Loucy (cell line): ENCODE data around the gene EIF3B.

Experiments
- EZH2phosphoT487 ChIP-seq: fragments of 200-600 bp; IDR thresholded peaks from 2 replicates; pipeline ENCODE4 v1.6.1; 2018; ENCODE audit warnings: antibody characterized with exemption, mild to moderate bottlenecking, moderate library complexity, borderline replicate concordance
- TF ChIP-seq, protein P1 (sequence below): fragments of 200-600 bp; sonication (generic); conservative IDR thresholded peaks from 2 replicates; pipeline ENCODE4 v1.5.1; 2014; ENCODE audit warnings: mild to moderate bottlenecking, antibody characterized with exemption, low read length

DNA sequence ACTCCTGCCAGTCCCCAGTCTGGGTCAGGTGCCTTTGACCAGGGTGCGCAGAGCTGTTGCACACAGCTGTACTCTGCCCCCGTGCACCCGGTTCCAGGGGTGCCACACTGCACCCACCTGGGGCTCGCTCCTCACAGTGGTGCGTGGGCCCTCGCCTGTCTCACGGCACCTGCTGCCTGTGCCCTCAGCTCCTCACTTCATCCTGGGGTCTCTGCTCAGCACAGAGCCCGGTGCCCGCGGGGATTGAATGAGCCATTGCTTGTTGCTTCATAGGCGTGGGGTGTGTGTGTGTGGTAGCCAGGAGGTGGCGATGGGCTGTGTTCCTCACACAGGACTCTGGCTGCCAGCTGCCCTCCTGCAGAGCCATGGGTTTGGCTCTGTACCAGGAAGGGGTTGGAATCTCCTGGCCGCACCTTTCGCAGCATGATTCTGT, 18.5 kb downstream of the EIF3B start:
- TF ChIP-seq, protein P1, sequence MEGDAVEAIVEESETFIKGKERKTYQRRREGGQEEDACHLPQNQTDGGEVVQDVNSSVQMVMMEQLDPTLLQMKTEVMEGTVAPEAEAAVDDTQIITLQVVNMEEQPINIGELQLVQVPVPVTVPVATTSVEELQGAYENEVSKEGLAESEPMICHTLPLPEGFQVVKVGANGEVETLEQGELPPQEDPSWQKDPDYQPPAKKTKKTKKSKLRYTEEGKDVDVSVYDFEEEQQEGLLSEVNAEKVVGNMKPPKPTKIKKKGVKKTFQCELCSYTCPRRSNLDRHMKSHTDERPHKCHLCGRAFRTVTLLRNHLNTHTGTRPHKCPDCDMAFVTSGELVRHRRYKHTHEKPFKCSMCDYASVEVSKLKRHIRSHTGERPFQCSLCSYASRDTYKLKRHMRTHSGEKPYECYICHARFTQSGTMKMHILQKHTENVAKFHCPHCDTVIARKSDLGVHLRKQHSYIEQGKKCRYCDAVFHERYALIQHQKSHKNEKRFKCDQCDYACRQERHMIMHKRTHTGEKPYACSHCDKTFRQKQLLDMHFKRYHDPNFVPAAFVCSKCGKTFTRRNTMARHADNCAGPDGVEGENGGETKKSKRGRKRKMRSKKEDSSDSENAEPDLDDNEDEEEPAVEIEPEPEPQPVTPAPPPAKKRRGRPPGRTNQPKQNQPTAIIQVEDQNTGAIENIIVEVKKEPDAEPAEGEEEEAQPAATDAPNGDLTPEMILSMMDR, result no peak
- no peak for TF ChIP-seq EZH2phosphoT487
